ENCODE results near the gene TAS2R40. TPM values are rescaled to one million over a fixed set of nuclear protein-coding genes. Genes with fewer than 3 reads are reported as not detected.

TAS2R40 gene
- total RNA-seq, 4 donors from 2014 or later: not detected

DNA sequence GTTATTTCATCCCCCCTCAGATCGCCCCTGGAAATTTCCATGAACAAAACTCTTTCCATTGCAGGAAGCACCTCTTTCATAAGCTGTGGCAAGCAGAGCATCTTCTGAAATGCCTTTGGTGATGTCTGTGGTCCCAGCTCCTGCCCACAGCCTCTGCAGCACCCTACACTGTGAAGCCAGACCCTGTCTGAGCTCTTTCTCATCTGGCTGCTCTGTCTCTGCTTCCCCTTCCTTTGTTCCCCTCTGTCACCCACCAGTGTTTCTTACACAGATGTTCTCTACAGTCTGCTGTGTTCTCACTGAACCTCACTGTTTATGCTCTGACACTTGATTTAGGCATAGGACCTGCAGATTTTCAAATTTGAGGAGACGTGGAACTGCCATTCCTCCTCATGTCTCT lies 40.5 kb upstream of the TAS2R40 start:
- no peak for DNase-seq
- H3K27ac ChIP-seq: no peak overlapping the region
- no peaks in the 10 kb centered on the region for H3K4me1 ChIP-seq
- H3K9me3 ChIP-seq: no peaks in the 10 kb centered on the region
- H3K27me3 ChIP-seq: no peaks in the 10 kb centered on the region
- no peak for TF ChIP-seq POLR2A (IDR thresholded peaks at IDR 0.05)
- TF ChIP-seq, protein P1, sequence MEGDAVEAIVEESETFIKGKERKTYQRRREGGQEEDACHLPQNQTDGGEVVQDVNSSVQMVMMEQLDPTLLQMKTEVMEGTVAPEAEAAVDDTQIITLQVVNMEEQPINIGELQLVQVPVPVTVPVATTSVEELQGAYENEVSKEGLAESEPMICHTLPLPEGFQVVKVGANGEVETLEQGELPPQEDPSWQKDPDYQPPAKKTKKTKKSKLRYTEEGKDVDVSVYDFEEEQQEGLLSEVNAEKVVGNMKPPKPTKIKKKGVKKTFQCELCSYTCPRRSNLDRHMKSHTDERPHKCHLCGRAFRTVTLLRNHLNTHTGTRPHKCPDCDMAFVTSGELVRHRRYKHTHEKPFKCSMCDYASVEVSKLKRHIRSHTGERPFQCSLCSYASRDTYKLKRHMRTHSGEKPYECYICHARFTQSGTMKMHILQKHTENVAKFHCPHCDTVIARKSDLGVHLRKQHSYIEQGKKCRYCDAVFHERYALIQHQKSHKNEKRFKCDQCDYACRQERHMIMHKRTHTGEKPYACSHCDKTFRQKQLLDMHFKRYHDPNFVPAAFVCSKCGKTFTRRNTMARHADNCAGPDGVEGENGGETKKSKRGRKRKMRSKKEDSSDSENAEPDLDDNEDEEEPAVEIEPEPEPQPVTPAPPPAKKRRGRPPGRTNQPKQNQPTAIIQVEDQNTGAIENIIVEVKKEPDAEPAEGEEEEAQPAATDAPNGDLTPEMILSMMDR (IDR thresholded peaks at IDR 0.05): no peak
- no peaks in the 10 kb centered on the region for H3K36me3 ChIP-seq
- no peak overlapping the region for H3K4me3 ChIP-seq
- intact Hi-C loops (cut with DNase I; ENCODE audit: low total_unique reads): no loop called here

DNA sequence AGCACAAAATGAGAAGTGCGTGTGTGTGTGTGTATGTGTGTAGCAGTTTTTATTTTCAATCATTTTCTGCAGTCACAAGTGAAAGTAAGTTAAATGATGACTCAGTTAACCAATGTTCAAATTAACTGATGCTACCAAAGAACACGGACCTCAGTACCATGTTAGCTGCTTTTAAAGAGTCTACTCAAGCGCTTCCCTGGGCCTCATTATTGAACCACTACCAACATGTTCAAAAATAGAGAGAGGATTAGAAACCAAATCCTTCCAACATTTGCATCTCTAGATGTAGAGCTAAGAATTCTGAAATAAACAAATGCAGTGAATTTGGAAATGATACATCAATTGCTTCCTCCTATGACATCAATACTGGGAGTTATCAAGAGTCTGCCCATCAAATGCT lies 38.8 kb upstream of the TAS2R40 start, which contains the start of gene TAS2R39:
TSS of gene TAS2R39 (plus strand) at position 396 of the 400 bp plus-strand sequence. CDS start at position 396, 0 bp downstream.
- DNase-seq: no peak
- no peaks in the 10 kb centered on the region for H3K9me3 ChIP-seq
- H3K4me3 ChIP-seq: no peak within 1 kb of the TSS
- H3K36me3 ChIP-seq: no peaks in the 10 kb centered on the region
- TF ChIP-seq, protein P1 (IDR thresholded peaks at IDR 0.05): no peak
- TF ChIP-seq POLR2A (IDR thresholded peaks at IDR 0.05): no peak
- intact Hi-C loops (cut with DNase I; ENCODE audit: low total_unique reads): no loop called here
- H3K27ac ChIP-seq: no peak within 1 kb of the TSS
- H3K27me3 ChIP-seq: no peaks in the 10 kb centered on the region
- no peaks in the 10 kb centered on the region for H3K4me1 ChIP-seq

DNA sequence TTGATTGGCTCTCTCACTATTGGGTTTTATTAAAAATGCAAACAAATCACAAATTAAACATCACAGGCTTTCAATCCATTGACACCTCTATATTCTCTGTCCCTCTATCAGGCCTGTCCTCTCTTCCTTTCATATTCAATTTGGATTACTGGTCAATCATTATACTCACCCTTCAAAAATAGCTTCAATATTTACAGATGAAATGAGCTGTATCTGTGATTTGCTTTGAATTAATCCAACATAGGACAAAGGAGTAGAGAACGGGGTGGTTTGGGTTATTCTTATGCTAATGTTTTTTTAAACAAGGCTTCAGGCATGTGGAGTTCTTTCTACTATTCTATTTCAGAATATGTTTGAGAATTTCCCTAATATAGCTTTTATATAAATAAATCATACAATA lies 36.3 kb upstream of the TAS2R40 start:
- H3K36me3 ChIP-seq: no peaks in the 10 kb centered on the region
- TF ChIP-seq POLR2A (IDR thresholded peaks at IDR 0.05): no peak
- TF ChIP-seq, protein P1 (IDR thresholded peaks at IDR 0.05): no peak

DNA sequence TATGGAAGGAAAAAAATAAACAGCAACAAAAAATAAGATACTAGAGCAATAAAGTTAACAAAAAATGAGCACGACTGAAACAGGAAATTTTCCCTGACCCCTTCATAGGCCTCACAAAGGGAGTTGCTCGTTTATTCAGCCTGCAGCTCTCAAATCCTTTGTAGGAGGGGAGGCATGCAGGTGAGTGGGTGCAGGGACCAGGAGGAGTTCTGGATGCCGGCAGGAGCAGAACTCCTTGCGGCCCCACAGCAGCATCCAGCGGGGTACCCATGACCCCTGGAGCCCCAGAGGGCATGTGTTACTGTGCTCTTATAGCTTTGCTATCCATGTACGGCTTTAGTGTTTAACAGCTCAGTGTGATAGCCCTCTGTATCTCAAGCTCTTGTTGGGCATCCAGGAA lies 32.8 kb upstream of the TAS2R40 start:
- H3K9me3 ChIP-seq: no peaks in the 10 kb centered on the region
- no peak overlapping the region for H3K4me3 ChIP-seq
- H3K4me1 ChIP-seq: no peaks in the 10 kb centered on the region
- intact Hi-C loops (cut with DNase I; ENCODE audit: low total_unique reads): no loop called here
- H3K27me3 ChIP-seq: no peaks in the 10 kb centered on the region
- DNase-seq: no peak
- no peak overlapping the region for H3K27ac ChIP-seq
- TF ChIP-seq, protein P1 (IDR thresholded peaks at IDR 0.05): no peak
- TF ChIP-seq POLR2A (IDR thresholded peaks at IDR 0.05): no peak
- H3K36me3 ChIP-seq: no peaks in the 10 kb centered on the region

More for the DNA sequence above, 36.3 kb upstream of the TAS2R40 start:
- no peaks in the 10 kb centered on the region for H3K9me3 ChIP-seq
- H3K4me3 ChIP-seq: no peak overlapping the region
- H3K27me3 ChIP-seq: no peaks in the 10 kb centered on the region
- H3K27ac ChIP-seq: no peak overlapping the region
- no peak for DNase-seq
- no peaks in the 10 kb centered on the region for H3K4me1 ChIP-seq
- intact Hi-C loops (cut with DNase I; ENCODE audit: low total_unique reads): no loop called here

DNA sequence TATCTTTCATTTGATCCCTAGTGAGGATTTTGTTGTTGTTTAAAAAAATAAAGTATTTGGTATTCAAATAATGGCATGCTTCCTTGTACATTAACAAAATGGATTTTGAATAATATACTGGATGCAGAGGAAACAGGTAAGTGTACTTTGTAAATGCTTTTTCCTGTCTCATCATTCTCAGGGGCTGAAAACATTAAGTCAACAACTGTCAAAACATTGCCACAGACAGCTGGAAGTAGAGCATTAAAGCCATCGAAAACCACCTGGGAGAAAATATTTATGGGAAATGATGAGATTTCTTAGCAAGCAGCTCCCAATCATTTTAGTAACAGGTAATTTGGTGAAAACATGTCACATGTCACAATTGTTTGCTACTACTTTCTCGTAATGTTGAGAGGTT lies 28.0 kb upstream of the TAS2R40 start:
- Histone ChIP-seq H3K27me3 (no peaks in the 10 kb centered on the region), H3K4me3 (no peak overlapping the region), H3K9me3 (no peaks in the 10 kb centered on the region), H3K4me1 (no peaks in the 10 kb centered on the region), H3K36me3 (no peaks in the 10 kb centered on the region), H3K27ac (no peak overlapping the region)
- no peak for DNase-seq
- TF ChIP-seq POLR2A (IDR thresholded peaks at IDR 0.05): no peak
- TF ChIP-seq, protein P1 (IDR thresholded peaks at IDR 0.05): no peak
- intact Hi-C loops (cut with DNase I; ENCODE audit: low total_unique reads): no loop called here

Data from uterus (tissue), 4 donors.